HG03439 (cell line): Measurements from ENCODE around the gene CTNS.

Experiments
- ATAC-seq: cut with Tn5 transposase; IDR thresholded peaks from one replicate; pipeline ENCODE4 v1.9.1; 2021; ENCODE audit warnings: mild to moderate bottlenecking, moderate library complexity; ENCODE audit not compliant: unreplicated experiment

CTNS gene

GRCh38 chr17:3622977-3623594 lies 13.5 kb upstream of the CTNS start:
- no peak for ATAC-seq

GRCh38 chr17:3626831-3627768 lies 9.5 kb upstream of the CTNS start:
- ATAC-seq = no peak

GRCh38 chr17:3627769-3628167 lies 8.8 kb upstream of the CTNS start:
- no peak for ATAC-seq

- ATAC-seq = no peak
Measured at GRCh38 chr17:3630781-3631180, 5.8 kb upstream of the CTNS start.

- no peak for ATAC-seq
Measured at GRCh38 chr17:3632287-3632686, 4.3 kb upstream of the CTNS start.

- ATAC-seq = no peak
Measured at GRCh38 chr17:3635474-3636153, 946 bp upstream of the CTNS start.

GRCh38 chr17:3636908-3637373 lies 381 bp downstream of the CTNS start:
- ATAC-seq = no peak

- ATAC-seq = no peak
Measured at GRCh38 chr17:3639981-3640596, 3.5 kb downstream of the CTNS start.

GRCh38 chr17:3641014-3641413 lies 4.5 kb downstream of the CTNS start:
- ATAC-seq = no peak

GRCh38 chr17:3641717-3642486 lies 5.3 kb downstream of the CTNS start:
- ATAC-seq = no peak

GRCh38 chr17:3643889-3644349 lies 7.4 kb downstream of the CTNS start:
- ATAC-seq = no peak

GRCh38 chr17:3645310-3645709 lies 8.8 kb downstream of the CTNS start:
- no peak for ATAC-seq

- no peak for ATAC-seq
Measured at GRCh38 chr17:3647251-3647650, 10.7 kb downstream of the CTNS start.

GRCh38 chr17:3647769-3648555 lies 11.4 kb downstream of the CTNS start:
- no peak for ATAC-seq

- no peak for ATAC-seq
Measured at GRCh38 chr17:3655766-3656165, 19.2 kb downstream of the CTNS start.

GRCh38 chr17:3656353-3656752 lies 19.8 kb downstream of the CTNS start:
- no peak for ATAC-seq

GRCh38 chr17:3656755-3657587 lies 20.4 kb downstream of the CTNS start:
- no peak for ATAC-seq

- ATAC-seq = no peak
Measured at GRCh38 chr17:3657588-3657869, 21.0 kb downstream of the CTNS start.
